Activated CD8-positive, alpha-beta memory T cell treated with anti-CD3 and anti-CD28 coated beads for 36 hours (primary cell): ENCODE measurements around the gene SH3BGRL3. TPM values are rescaled to one million over a fixed set of nuclear protein-coding genes. Genes with fewer than 3 reads are reported as not detected.

Experiments
- CTCF ChIA-PET: fragments of 350-600 bp; sonication (Branson Sonifier 250); formaldehyde crosslinking; loops from one replicate; lab custom pipeline; 2021; ENCODE audit warnings: antibody characterized with exemption; lab: Charles Lee
- POLR2A ChIA-PET: fragments of 350-600 bp; sonication (Branson Sonifier 250); formaldehyde crosslinking; loops from one replicate; lab custom pipeline; 2021; ENCODE audit warnings: antibody characterized with exemption; lab: Charles Lee
- total RNA-seq, 2 experiments: library from RNA; stranded (reverse); gene quantifications; one replicate each; pipeline ENCODE4 v1.2.3, GENCODE V29; 2021

The SH3BGRL3 gene
- total RNA-seq, 2 experiments from 2014 or later, result 399 to 416 TPM

GRCh38 chr1:26296340-26297056, 16.6 kb downstream of the SH3BGRL3 start:
- ChIA-PET CTCF (interaction anchor here (0.5 to 1.8 kb wide), 4 partner anchors 11 to 25 kb away, joined by 3 to 5 read pairs (median 3); no protein-coding TSS in a partner anchor), POLR2A (no interaction called here)

- ChIA-PET POLR2A (no interaction called here), CTCF (interaction anchor here (0.5 to 1.8 kb wide), 3 partner anchors 10 to 24 kb away, joined by 3 to 5 read pairs (median 3); no protein-coding TSS in a partner anchor)
Measured at GRCh38 chr1:26297057-26297790, 17.3 kb downstream of the SH3BGRL3 start.

GRCh38 chr1:26297791-26298124, 17.9 kb downstream of the SH3BGRL3 start:
- ChIA-PET CTCF (no interaction called here), POLR2A (no interaction called here)

GRCh38 chr1:26300578-26301275, 20.8 kb downstream of the SH3BGRL3 start:
- ChIA-PET POLR2A (no interaction called here), CTCF (interaction anchor here (1.0 to 1.6 kb wide), 3 partner anchors 10 to 21 kb away, joined by 3 to 5 read pairs (median 4); no protein-coding TSS in a partner anchor)

GRCh38 chr1:26302733-26303405, 23.0 kb downstream of the SH3BGRL3 start:
- ChIA-PET CTCF (no interaction called here), POLR2A (interaction anchor here (1.5 kb wide), 1 partner anchor 12 kb away, joined by 3 read pairs; no protein-coding TSS in a partner anchor)

GRCh38 chr1:26305667-26306289, 25.9 kb downstream of the SH3BGRL3 start:
- CTCF ChIA-PET, result interaction anchor here (1.2 to 3.2 kb wide), 4 partner anchors 9 to 25 kb away, joined by 3 to 14 read pairs (median 7); no protein-coding TSS in a partner anchor
- POLR2A ChIA-PET, result interaction anchor here (3.1 kb wide), 1 partner anchor 17 kb away, joined by 19 read pairs; no protein-coding TSS in a partner anchor

- CTCF ChIA-PET, result interaction anchor here (0.7 to 3.6 kb wide), 11 partner anchors 8 to 85 kb away, joined by 3 to 14 read pairs (median 4); partner anchors contain the start of genes CD52, CEP85 and SH3BGRL3
- POLR2A ChIA-PET, result interaction anchor here (0.6 to 3.1 kb wide), 5 partner anchors 12 to 78 kb away, joined by 4 to 19 read pairs (median 9); partner anchors contain the start of gene CD52
Measured at GRCh38 chr1:26306290-26307229, 26.7 kb downstream of the SH3BGRL3 start, which contains the start of gene UBXN11. Gene UBXN11 (minus strand): TSS chr1:26306636. CDS start chr1:26302883, 3,753 bp downstream.

GRCh38 chr1:26307363-26307781, 27.5 kb downstream of the SH3BGRL3 start:
- ChIA-PET POLR2A (interaction anchor here (0.6 to 3.1 kb wide), 6 partner anchors 11 to 78 kb away, joined by 4 to 19 read pairs (median 7); partner anchors contain the start of gene CD52), CTCF (interaction anchor here (0.7 to 4.5 kb wide), 11 partner anchors 8 to 110 kb away, joined by 3 to 26 read pairs (median 6); partner anchors contain the start of genes CD52 and SH3BGRL3)

- ChIA-PET CTCF (interaction anchor here (0.6 to 4.5 kb wide), 11 partner anchors 10 to 109 kb away, joined by 3 to 26 read pairs (median 8); partner anchors contain the start of genes CD52 and SH3BGRL3), POLR2A (interaction anchor here (0.6 to 3.1 kb wide), 4 partner anchors 10 to 62 kb away, joined by 4 to 19 read pairs (median 10); partner anchors contain the start of gene CD52)
Measured at GRCh38 chr1:26307966-26308899, 28.3 kb downstream of the SH3BGRL3 start.

- CTCF ChIA-PET, result interaction anchor here (1.0 to 2.4 kb wide), 12 partner anchors 8 to 103 kb away, joined by 3 to 11 read pairs (median 4); partner anchors contain the start of genes CEP85, SH3BGRL3 and UBXN11
- POLR2A ChIA-PET, result interaction anchor here (1.1 kb wide), 1 partner anchor 26 kb away, joined by 4 read pairs; no protein-coding TSS in a partner anchor
Measured at GRCh38 chr1:26314501-26314900, 34.6 kb downstream of the SH3BGRL3 start.

GRCh38 chr1:26315874-26316850, 36.3 kb downstream of the SH3BGRL3 start:
- CTCF ChIA-PET, result interaction anchor here (0.6 to 9.2 kb wide), 12 partner anchors 8 to 101 kb away, joined by 3 to 144 read pairs (median 6); partner anchors contain the start of gene SH3BGRL3
- POLR2A ChIA-PET, result interaction anchor here (0.6 to 5.2 kb wide), 3 partner anchors 30 to 147 kb away, joined by 3 to 57 read pairs (median 9); no protein-coding TSS in a partner anchor

GRCh38 chr1:26317146-26317545, 37.3 kb downstream of the SH3BGRL3 start:
- CTCF ChIA-PET, result interaction anchor here (1.1 to 9.2 kb wide), 8 partner anchors 9 to 100 kb away, joined by 3 to 144 read pairs (median 8); partner anchors contain the start of genes CEP85 and SH3BGRL3

GRCh38 chr1:26317612-26318337, 37.9 kb downstream of the SH3BGRL3 start, which contains the start of gene CD52:
Gene CD52 (plus strand): TSS chr1:26317958. CDS start chr1:26318018, 60 bp downstream.
- ChIA-PET CTCF (interaction anchor here (0.6 to 9.2 kb wide), 11 partner anchors 10 to 152 kb away, joined by 3 to 144 read pairs (median 6); partner anchors contain the start of genes CEP85 and SH3BGRL3), POLR2A (interaction anchor here (0.9 to 5.2 kb wide), 8 partner anchors 8 to 183 kb away, joined by 3 to 57 read pairs (median 5); partner anchors contain the start of genes CEP85 and SH3BGRL3)

More at GRCh38 chr1:26317146-26317545, 37.3 kb downstream of the SH3BGRL3 start:
- POLR2A ChIA-PET, result interaction anchor here (0.9 to 5.2 kb wide), 4 partner anchors 31 to 183 kb away, joined by 3 to 57 read pairs (median 10); partner anchors contain the start of genes CEP85 and SH3BGRL3
